Colonic mucosa (tissue), 4 donors: ENCODE results near the gene SERPINB6. TPM values are rescaled to one million over a fixed set of nuclear protein-coding genes. Genes with fewer than 3 reads are reported as not detected.

Experiments used
- DNase-seq: peaks from one replicate; pipeline ENCODE4 v3.0.0-alpha.2; 2020
- H3K27ac ChIP-seq: fragments of 200-600 bp; one replicate; pipeline ENCODE4 v1.8.0; 2021
- H3K27me3 ChIP-seq: fragments of 200-600 bp; one replicate; pipeline ENCODE4 v1.8.0; 2021
- H3K36me3 ChIP-seq: fragments of 200-600 bp; one replicate; pipeline ENCODE4 v1.8.0; 2021
- H3K4me1 ChIP-seq: fragments of 200-600 bp; one replicate; pipeline ENCODE4 v1.8.0; 2021; ENCODE audit warnings: mild to moderate bottlenecking
- H3K4me3 ChIP-seq: fragments of 200-600 bp; one replicate; pipeline ENCODE4 v1.8.0; 2021
- H3K9ac ChIP-seq, 2 donors: one replicate each; pipeline ENCODE4 v1.7.0; 2013; ENCODE audit warnings: control low read depth in 2 of 2, low read depth in 2 of 2, low read length in 2 of 2
- H3K9me3 ChIP-seq: fragments of 200-600 bp; one replicate; pipeline ENCODE4 v1.8.0; 2021
- CTCF ChIP-seq: fragments of 200-600 bp; IDR thresholded peaks from one replicate; pipeline ENCODE4 v1.8.0; 2022; ENCODE audit warnings: antibody characterized with exemption, mild to moderate bottlenecking
- intact Hi-C: fragments of 100-400 bp; cut with DNase I; formaldehyde crosslinking; loops from one replicate; pipeline ENCODE4 v1.14.1; 2022
- total RNA-seq, 2 donors: library from RNA; stranded (reverse); fragmentation: NEBNext Ultra II Directional in 1 of 2; extraction: Animal tissue kit (Norgen Biotek cat#: 25700) in 1 of 2; gene quantifications; one replicate each; pipeline ENCODE4 v1.2.1, GENCODE V29; 2021
- donor health status: healthy.
- donor health status: DM: no; HTN: no; CAD: no.
- donor health status: DM: no; HTN: no; CAD: no.

Gene SERPINB6
- total RNA-seq, 2 donors from 2014 or later = 139 to 285 TPM

- intact Hi-C loops = no loop called here
- Histone ChIP-seq H3K27ac (no peak overlapping the region), H3K27me3 (no peaks in the 10 kb centered on the region), H3K9ac (no peak overlapping the region), H3K4me1 (peaks cover 6% of the 10 kb centered on the region), H3K4me3 (no peak overlapping the region), H3K9me3 (no peaks in the 10 kb centered on the region), H3K36me3 (no peaks in the 10 kb centered on the region)
- no peak for DNase-seq
- TF ChIP-seq CTCF = no peak
Observed at GRCh38 chr6:2958776-2959175, 12.6 kb downstream of the SERPINB6 start.

- intact Hi-C loops = no loop called here
- H3K4me3 ChIP-seq = no peak overlapping the region
- DNase-seq = no peak
- no peak overlapping the region for H3K27ac ChIP-seq
- no peak for TF ChIP-seq CTCF
- no peaks in the 10 kb centered on the region for H3K9me3 ChIP-seq
- H3K4me1 ChIP-seq = peaks cover 6% of the 10 kb centered on the region
- H3K27me3 ChIP-seq = no peaks in the 10 kb centered on the region
- no peaks in the 10 kb centered on the region for H3K36me3 ChIP-seq
- no peak overlapping the region for H3K9ac ChIP-seq
Observed at GRCh38 chr6:2958331-2958711, 13.0 kb downstream of the SERPINB6 start.

GRCh38 chr6:2957696-2958330, 13.6 kb downstream of the SERPINB6 start:
- Histone ChIP-seq H3K4me3 (no peak overlapping the region), H3K27ac (no peak overlapping the region), H3K9ac (no peak overlapping the region), H3K9me3 (no peaks in the 10 kb centered on the region), H3K36me3 (no peaks in the 10 kb centered on the region), H3K27me3 (no peaks in the 10 kb centered on the region), H3K4me1 (peaks cover 10% of the 10 kb centered on the region)
- no peak for DNase-seq
- intact Hi-C loops = no loop called here
- TF ChIP-seq CTCF = no peak

GRCh38 chr6:2956930-2957685, 14.3 kb downstream of the SERPINB6 start:
- Histone ChIP-seq H3K4me3 (no peak overlapping the region), H3K27me3 (no peaks in the 10 kb centered on the region), H3K27ac (no peak overlapping the region), H3K9ac (no peak overlapping the region), H3K4me1 (peaks cover 14% of the 10 kb centered on the region), H3K9me3 (no peaks in the 10 kb centered on the region), H3K36me3 (no peaks in the 10 kb centered on the region)
- intact Hi-C loops = no loop called here
- no peak for DNase-seq
- no peak for TF ChIP-seq CTCF

GRCh38 chr6:2953098-2953497, 18.3 kb downstream of the SERPINB6 start:
- Histone ChIP-seq H3K27ac (peak overlapping the region; percentile 51), H3K36me3 (no peaks in the 10 kb centered on the region), H3K9ac (no peak overlapping the region), H3K4me1 (peaks cover 9% of the 10 kb centered on the region), H3K9me3 (no peaks in the 10 kb centered on the region), H3K4me3 (no peak overlapping the region), H3K27me3 (no peaks in the 10 kb centered on the region)
- no peak for DNase-seq
- no peak for TF ChIP-seq CTCF
- intact Hi-C loops = loop anchor here (2.0 kb wide), 1 partner anchor 36 kb away; no protein-coding TSS in a partner anchor
